GM18861 (cell line): Measurements from ENCODE around the gene TCP11L2.
"Not testable (repeated sequence)": the region's sequence is repeated elsewhere in the genome, so short reads cannot be mapped to it uniquely, and the experiment has no call there.

Source experiments
- ATAC-seq: cut with Tn5 transposase; IDR thresholded peaks from one replicate; pipeline ENCODE4 v1.9.1; 2021; ENCODE audit not compliant: unreplicated experiment

The TCP11L2 gene

DNA sequence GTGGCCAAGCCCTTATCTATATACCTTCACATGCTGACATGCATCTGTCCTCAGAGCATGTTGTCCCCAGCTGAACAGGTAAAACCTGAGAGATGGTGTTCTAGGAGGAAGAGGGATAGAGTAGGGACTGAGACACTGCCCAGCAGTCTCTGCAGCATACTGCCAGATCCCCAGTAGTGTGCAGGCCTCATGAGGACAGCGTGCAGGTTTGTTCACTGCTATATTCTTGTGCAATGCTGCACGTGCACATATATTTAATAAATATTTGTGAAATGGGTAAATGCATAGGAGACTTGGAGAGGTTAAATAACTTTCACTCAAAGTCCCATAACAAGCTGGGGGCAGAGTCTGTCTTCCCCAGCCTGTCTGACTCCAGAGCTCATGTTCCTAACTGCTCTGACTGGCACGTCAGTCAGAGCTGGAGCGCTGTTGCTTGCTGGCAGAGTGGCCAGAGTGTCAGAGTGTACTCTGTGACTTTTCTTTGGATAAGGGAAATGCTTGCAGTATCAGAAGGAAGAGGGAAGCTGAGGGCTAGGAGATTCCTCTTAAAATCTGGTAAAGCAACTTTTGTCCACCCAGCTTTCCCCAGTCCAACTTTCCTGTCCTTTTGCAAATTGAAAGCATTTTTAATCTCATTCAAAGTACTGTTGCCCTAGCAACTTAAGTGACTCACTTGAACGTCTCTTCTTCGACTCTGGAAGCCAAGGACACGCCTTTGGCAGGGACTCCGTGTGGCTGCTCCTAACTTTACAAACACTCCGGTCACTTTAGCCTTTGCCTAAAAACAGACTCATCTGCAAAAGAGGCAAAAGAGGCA is 40.1 kb downstream of the TCP11L2 start:
- no peak for ATAC-seq

DNA sequence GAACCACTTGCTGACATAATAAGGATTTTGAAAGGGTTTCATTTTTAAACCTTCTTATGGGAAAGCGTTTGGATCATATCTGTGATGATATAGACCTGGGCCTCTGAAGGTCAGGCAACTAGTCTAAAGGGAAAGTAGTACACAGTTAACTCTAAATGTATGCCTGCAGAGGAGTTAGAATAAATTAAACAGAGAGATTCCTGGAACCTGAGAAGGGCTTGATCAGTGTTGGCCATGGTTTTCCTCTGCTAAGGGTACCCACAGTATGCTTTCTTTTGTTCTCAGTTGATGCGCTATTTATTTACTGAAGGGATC is 40.6 kb downstream of the TCP11L2 start:
- ATAC-seq, result no peak

DNA sequence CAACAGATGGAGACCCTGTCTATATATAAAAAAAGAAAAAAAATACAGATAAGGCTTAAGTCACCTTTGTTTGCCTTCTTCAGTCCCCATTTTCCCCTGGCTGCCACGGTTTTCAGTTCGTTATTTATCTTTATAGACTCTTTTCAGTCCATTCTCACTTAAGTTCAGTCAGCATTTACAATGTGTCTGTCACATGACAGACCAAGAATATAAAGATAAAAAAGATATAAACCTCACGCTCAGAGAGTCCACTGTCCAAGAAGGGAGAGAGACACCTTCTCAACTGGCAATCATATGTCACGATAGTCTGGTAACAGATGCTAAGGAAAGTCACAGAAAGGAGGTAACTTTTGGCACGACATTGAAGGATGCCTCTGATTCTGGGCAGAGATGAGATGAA is 41.6 kb downstream of the TCP11L2 start:
- ATAC-seq, result no peak

DNA sequence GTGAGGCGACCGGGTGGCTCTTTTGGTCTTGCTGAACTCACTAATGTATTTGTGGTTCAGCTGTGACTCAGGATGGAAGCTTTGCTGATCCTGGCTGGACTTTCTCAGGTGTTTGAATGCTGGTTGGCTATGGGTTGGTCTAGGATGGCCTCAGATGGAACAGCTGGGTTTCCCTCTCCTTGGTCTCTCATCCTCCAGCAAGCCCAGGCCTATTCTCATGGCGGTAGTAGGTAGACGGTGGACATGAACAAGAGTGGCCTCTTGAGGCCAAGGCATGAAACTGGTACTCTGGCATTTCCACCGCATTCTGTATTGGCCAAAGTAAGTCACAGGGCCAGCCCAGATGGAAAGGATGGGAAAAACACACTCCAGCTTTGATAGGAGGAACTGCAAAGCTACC is 43.2 kb downstream of the TCP11L2 start:
- no peak for ATAC-seq

DNA sequence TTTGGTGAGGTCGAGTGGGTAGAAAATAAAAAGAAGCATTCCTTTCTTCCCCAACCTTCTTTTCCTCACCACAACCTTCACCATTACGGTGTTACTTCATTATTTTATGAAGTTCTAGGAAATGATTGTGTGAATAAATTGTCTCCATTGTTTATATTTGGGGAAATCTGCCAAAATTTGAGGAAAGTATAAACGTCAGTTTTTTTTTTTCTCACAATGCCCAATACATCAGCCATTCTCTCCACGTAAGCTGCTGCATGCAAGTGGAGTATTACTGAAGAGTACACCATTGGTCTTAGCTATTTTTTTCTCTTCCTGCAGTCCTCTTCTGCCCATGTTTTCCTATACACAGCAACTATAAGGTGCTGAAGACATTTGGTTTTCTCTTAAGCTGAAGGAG is 45.9 kb downstream of the TCP11L2 start:
- no peak for ATAC-seq

DNA sequence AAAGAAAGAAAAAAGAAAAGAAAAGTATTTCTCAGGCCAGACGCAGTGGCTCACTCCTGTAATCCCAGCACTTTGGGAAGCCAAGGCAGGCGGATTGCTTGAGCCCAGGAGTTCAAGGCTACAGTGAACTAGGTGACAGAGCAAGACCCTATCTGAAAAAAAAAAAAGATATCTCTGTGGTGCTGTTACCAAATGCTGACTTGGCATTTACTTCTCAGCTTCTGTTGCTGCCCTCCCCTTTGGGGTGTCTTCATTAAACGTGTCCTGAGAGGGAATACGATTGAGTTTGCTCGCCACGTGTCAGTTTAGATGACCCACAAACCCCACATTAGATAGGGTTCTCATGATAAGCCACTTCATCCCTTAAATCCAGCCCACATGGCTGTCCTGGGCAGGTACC is 50.6 kb downstream of the TCP11L2 start:
- no peak for ATAC-seq

DNA sequence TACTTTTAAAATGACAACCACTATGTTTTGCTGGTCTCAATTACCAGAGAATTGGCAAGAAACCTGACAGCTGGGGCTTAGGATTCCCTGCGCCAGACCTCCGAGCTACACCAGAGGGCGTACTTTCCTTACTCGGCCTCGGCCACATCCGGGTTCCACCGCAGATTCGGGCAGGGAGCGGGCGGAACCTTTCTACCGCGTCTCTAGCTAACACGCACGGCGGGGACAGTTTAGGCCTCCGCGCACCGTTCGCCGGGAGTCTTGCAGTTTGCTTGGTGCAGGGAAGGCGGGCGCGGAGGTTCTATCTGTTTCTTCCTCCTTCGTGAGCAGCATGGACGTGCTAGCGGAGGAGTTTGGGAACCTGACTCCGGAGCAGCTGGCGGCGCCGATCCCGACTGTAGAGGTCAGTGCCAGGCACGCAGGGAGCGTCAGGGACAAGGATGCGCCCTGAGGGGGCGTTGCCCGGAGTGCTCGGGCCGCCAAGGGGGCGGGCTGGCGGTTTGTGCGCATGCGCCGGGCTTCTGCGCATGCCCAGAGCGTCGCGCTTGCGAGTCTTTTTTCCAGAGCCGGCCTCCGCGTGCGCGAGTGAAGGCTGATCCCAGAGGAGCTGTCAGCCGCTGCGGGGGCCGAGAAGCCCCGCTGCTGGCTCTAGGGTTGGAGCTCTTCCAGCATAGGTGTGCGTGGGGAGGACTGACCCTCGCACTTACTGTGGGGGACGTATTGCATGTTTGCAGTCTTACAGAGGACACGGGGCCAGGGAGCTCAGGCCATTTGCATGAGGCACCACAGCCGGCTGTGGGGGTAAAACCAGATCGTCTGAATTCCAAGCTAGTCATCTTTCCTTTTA is 55.2 kb downstream of the TCP11L2 start, which contains the start of gene POLR3B:
Gene POLR3B (plus strand): TSS at position 200 of the 847 bp plus-strand sequence. CDS start 132 bp downstream, at position 332.
- ATAC-seq, result peak; percentile 82

DNA sequence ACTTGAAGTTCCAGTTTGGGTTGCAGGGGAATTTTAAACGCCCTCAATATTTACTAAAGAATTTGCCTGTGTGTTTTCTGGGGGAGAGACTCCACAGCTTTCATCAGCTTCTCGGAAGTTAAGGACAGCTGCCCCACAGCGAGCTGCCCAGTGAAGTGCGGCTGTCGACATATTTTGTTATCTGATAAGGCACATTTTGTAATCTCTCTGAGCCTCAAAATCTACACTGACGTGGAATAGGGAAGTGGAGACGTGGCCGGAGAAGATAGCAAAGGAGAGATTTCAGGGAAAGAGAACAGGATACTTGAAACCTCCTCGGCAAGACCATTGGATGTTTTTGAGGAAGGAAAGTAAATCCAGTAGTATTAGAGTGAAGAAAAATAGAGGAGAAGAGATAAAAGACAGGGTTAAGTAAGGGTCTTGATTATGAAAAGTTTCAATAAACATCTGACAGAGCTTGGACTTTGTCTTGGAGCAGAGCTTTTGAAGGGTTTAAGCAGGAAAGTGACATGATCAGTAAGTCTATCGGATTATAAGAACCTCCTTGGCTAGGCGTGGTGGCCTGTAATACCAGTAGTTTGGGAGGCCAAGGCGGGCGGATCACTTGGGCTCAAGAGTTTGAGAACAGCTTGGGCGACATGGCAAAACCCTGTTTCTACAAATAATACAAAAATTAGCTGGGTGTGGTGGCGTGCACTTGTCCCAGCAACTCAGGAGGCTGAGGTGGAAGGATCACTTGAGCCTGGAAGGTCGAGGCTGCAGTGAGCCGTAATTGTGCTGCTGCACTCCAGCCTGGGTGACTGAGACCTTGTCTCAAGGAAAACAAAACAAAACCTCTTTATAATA is 56.1 kb downstream of the TCP11L2 start:
- peak; percentile 4 for ATAC-seq

DNA sequence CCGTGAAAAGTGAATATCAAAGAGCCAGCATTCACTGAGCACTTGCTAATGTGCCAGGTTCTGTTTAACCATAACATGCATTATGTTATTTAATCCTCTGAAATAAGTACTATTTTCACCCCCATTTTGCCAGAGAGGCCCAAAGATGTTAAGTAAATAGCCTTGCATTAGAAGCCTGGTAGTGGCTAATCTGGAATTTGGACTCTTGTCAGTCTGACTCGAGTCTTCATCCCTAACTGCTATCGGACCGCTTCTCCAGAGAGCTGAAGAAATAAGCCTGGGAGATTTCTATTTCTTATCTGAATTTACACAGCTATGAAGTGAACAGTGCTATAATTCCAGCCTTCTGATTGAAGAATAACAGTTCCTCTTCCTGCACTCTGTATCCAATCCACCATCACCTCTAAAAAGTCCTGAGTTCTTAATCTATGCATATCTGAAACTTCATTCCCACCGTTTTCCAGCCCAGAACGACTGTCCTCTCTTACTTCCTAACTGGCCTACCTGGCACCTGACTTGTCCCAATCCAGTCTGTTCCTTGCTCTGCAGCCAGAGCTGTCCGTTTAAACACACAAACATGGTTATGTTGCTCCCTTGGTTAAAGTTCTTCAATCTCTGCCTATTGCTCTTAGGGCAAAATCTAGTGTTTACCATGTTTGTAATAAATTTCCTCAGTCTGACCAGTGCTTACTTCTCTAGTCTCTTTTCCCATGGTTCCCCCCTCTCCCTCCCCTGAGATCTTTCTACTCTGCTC is 57.3 kb downstream of the TCP11L2 start:
- ATAC-seq, result no peak

DNA sequence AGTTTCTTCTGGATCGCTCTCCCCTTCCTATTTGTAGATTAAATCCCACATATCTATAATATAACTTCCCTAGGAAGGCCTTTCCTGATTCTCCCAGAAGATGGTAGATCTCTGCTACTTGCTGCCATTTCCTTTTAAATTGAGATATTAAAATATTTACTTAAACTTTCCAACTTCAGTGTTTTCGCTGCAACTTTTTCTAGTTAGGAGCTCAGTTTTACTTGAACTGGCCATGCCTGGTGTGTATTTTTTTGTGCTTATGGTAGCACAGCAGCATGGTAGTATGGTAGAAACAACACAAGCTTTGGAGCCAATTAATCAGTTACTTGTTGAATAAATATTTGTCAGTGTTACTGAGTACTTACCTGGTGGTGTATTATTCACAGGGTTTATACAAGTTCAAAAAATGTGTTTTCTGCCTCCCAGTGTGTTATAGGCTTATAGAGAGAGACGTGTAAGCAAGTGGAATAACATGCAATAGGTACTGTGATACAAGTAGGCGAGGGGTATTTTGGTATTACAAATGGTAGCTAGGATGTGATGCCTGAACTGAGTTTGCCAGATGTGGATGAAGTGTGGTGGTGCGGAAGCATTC is 58.0 kb downstream of the TCP11L2 start:
- no peak for ATAC-seq

DNA sequence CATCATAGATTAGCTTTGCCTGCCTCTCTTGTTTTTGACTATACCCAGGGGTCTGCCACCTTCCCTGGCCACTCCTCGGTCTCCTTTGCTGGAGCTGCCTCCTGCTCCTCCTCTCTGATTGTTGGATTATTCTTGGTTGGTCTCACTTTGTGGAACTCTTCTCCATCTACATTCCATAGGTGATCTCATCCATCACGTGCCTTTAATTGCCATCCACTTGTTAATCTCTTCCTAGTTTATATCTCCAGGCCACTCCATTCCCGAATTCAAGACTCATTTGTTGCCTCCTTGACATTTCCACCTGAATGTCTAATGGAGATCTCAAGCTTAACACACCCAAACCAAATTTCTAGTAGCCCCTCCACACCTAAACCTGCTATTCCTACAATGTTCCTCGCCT is 60.4 kb downstream of the TCP11L2 start:
- no peak for ATAC-seq

DNA sequence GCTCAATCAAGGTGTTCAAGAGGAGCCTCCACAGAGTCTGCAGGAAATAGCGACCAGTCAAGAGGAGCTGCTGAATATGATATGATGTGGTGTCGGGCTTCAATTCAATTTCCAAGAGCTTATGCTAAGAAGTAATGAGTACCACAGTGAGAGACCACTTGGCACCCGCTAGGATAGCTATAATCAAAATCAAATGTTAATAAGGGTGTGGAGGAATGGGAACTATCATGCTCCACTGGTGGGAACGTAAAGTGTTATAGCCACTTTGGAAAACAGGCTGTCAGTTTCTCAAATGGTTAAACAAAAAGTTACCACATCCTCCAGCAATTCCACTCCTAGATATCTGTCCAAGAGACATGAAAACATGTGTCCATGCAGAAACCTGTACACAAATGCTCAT is 61.7 kb downstream of the TCP11L2 start:
- ATAC-seq, result no peak

DNA sequence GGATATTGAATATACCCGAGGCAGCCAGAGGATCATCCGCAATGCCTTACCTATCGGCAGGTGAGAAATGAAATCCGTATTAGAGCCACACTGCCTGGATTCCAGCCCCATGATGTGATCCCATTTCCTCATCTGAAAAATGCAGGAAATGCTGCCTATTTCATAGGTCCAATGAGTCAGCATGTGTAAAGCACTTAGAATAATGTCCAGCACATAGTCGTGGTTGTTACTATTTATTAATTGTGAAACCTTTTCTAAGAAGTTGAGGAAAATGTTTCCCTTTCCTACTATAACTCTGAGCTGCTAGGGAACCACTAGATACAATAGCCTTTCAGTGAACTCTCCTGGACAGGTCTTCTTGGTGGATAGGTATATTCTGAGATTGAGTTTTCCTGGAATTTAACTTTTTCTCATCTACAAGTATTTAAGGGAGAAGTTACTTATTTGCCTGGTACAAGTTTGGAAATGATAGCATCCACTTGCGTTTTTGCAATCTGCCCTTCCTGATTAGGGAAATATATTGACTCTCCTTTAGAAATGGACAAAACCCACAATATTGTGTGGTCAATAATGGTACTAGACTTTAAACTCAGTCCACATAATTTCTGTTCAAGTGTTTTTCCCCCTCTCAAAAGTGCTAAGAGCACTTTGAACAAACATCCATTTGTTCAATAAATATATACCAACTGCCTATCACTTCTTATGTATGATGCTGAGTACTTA is 67.3 kb downstream of the TCP11L2 start:
- no peak for ATAC-seq

DNA sequence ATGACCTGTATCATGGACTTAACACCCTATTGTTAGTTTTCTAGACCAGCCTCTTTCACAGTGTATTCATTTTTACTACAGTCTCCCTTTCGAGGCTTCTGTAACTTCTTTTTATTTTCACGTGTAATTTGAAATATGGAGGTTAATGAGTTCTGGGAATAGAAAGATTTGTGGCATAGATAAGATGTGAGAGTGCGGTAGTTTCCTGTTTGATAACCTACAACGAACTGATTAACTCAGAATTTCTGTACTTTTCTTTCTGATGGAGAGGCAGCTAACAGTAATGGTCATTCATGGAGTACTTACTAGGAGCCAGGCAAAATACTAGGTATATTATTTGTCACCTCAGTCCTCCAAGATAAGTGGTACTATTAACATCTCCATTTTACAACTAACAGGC is 76.3 kb downstream of the TCP11L2 start:
- no peak for ATAC-seq

DNA sequence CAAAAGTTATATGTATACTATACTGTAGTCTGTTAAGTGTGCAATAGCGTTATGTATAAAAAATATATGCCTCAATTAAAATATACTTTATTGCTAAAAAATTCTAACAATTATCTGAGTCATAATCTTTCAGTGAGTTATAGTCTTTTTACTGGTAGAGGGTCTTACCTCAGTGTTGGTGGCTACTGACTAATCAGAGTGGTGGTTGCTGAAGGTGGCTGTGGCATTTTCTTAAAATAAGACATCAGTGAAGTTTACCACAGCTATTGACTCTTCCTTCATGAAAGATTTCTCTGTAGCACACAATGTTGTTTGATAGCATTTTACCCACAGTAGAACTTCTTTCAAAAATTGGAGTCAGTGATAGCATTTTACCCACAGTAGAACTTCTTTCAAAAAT is 78.4 kb downstream of the TCP11L2 start:
- no peak for ATAC-seq

DNA sequence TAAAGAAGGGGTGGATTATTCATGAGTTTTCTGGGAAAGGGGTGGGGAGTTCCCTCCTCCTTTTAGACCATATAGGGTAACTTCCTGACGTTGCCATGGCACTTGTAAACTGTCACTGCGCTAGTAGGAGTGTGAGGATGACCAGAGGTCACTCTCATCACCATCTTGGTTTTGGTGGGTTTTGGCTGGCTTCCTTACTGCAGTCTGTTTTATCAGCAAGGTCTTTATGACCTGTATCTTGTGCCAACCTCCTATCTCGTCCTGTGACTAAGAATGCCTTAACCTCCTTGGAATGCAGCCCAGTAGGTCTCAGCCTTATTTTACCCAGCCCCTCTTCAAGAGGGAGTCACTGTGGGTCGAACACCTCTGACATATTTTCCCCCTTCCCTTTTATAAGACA is 79.3 kb downstream of the TCP11L2 start:
- ATAC-seq, result not testable (repeated sequence)

DNA sequence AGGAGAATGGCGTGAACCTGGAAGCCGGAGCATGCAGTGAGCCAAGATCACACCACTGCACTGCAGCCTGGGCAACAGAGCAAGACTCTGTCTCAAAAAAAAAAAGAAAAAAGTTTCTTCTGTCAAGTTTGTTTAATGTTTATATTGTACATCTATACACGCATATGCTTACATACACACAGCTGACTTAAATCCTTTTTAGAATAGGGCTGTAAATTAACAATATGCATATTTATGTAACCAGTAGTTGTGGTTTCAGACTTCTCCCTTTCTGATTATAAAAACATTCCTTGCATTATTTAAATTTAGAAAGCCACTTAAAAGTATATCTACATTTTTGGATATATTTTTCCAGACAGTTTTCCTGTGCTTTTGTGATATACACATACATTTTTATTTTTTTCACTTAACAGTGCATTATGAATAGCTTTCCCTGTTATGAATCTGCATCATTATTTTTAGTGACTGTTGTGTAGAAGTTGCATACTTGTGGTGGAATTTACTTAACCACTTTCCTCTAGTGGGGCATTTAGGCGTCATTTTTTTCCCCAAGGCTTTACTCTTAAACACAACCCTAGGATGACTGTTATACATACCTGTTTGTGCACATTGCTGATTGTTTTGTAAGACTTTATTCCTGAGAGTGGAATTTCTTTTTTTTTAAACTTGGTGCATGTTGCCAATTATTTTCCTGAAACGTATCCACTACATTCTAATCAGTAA is 84.4 kb downstream of the TCP11L2 start:
- ATAC-seq, result no peak

DNA sequence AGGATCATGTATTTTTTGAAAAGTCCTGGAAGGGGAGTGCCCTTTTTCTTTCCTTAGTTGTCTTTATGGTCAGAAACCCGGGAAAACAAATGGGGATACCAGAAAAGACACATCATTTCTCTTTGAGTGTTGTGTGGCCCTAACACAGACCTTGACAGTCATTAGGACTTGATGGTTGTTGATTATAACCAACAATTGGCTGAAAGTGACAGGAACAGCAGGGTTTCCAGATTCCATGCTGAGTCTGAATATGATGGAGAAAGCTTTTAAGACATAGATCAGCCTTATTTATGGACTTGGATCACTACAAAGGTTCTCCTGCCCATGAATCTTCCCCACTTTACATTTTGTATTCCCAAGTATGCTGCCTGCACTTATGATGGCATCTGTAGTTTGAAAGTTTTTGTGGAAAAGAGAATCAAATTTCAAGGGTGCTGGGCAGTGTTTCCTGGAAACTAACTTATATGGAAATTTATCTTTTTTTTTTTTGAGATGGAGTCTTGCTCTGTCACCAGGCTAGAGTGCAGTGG is 85.4 kb downstream of the TCP11L2 start:
- no peak for ATAC-seq

DNA sequence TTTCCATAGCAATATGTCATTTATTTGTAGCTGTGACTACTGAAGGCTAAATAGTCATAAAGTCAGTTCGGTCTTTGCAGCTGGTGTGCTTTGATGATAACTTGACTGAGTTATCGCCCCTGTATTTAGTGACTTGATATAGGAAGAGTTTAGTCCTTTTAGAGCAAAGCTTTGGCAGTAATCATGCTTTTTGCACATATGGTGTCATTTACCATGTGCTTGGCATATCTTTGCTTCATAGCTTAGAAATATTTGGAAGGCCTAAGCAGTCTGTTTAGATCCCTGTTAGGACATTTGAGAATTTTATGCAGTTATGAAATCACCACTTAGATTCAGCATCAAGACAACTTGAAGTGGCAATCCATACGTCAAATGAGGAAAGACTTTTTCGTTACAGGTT is 86.6 kb downstream of the TCP11L2 start:
- no peak for ATAC-seq
